Stimulated activated CD8-positive, alpha-beta memory T cell treated with anti-CD3 and anti-CD28 coated beads, Interleukin-15, amount 100 ng/mL, for 1 hour (primary cell): ENCODE measurements around the gene SERP2.

Experiments
- DNase-seq: peaks from one replicate; pipeline ENCODE4 v3.0.0-alpha.2; 2020; ENCODE audit warnings: low read depth

The SERP2 gene

GRCh38 chr13:44435142-44435918 is 61.7 kb downstream of the SERP2 start:
- DNase-seq = peak; percentile 80

GRCh38 chr13:44435919-44436510 is 62.4 kb downstream of the SERP2 start:
- no peak for DNase-seq

GRCh38 chr13:44436589-44437337 is 63.1 kb downstream of the SERP2 start:
- DNase-seq = peak; percentile 3

GRCh38 chr13:44437356-44438233 is 64.0 kb downstream of the SERP2 start:
- DNase-seq = no peak

GRCh38 chr13:44438234-44438579 is 64.6 kb downstream of the SERP2 start:
- no peak for DNase-seq

- DNase-seq = no peak
Measured at GRCh38 chr13:44439452-44440024, 65.9 kb downstream of the SERP2 start.

GRCh38 chr13:44440046-44440608 is 66.5 kb downstream of the SERP2 start:
- DNase-seq = no peak
